ENCODE results near the gene PIEZO2.

Gene PIEZO2

DNA sequence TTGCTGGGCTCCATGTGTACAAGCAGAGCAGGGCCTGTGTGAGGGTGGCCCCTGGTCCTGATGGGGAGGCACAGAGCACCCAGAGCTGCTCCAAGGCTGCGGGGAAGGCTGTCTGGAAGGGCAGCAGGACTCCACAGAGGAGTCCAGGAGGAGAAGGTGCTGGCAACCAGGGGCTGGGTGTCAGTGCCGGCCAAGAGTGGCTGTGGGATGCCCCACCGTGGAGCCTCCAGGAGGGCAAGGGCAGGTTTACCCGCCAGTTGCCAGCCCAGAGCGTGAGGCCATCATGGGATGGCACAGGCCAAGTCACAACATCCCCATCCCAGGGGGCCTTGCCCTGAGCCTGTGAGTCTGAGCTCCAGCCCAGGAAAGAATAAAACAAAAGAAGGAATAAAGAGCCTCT, 381.7 kb downstream of the PIEZO2 start:
- H3K9me3 ChIP-seq (ENCODE audit: control insufficient read depth, insufficient read depth, low read depth, low read length) = no peaks in the 10 kb centered on the region
- H3K36me3 ChIP-seq (ENCODE audit: control insufficient read depth in 2 of 2, insufficient read depth in 1 of 2, low read length in 2 of 2) = no peaks in the 10 kb centered on the region
- no peak overlapping the region for H3K27ac ChIP-seq (ENCODE audit: extremely low read depth, low read depth, low read length)
- no peaks in the 10 kb centered on the region for H3K4me1 ChIP-seq (ENCODE audit: control insufficient read depth, insufficient read depth, low read length)
- POLR2A ChIA-PET = no interaction called here
- no peak overlapping the region for H3K4me3 ChIP-seq (ENCODE audit: low read depth, low read length)
- TF ChIP-seq PRDM1 (tag by site-specific recombination; IDR thresholded peaks at IDR 0.05) (no peak), ZNF610 (tag by site-specific recombination; IDR thresholded peaks at IDR 0.05; ENCODE audit: borderline replicate concordance) (no peak), ZNF423 (tag by site-specific recombination; IDR thresholded peaks at IDR 0.05) (no peak), ZNF121 (tag by site-specific recombination; IDR thresholded peaks at IDR 0.05) (no peak), MEIS1 (CRISPR knock-in tag; IDR thresholded peaks at IDR 0.05; ENCODE audit: borderline replicate concordance) (no peak), FEZF1 (tag by site-specific recombination; IDR thresholded peaks at IDR 0.05) (no peak), ZNF544 (tag by site-specific recombination; IDR thresholded peaks at IDR 0.05) (no peak), ZNF18 (tag by site-specific recombination; IDR thresholded peaks at IDR 0.05) (no peak), ZNF776 (tag by site-specific recombination; IDR thresholded peaks at IDR 0.05; ENCODE audit: borderline replicate concordance) (no peak), ZNF692 (tag by site-specific recombination; IDR thresholded peaks at IDR 0.05) (no peak), PRDM6 (tag by site-specific recombination; IDR thresholded peaks at IDR 0.05) (no peak), ZNF354C (tag by site-specific recombination; IDR thresholded peaks at IDR 0.05; ENCODE audit: borderline replicate concordance, low read depth) (no peak), ZNF473 (tag by site-specific recombination; IDR thresholded peaks at IDR 0.05) (no peak), ZNF677 (tag by site-specific recombination; IDR thresholded peaks at IDR 0.05) (no peak), ZNF426 (tag by site-specific recombination; IDR thresholded peaks at IDR 0.05) (no peak), GFI1B (tag by site-specific recombination; IDR thresholded peaks at IDR 0.05) (no peak), GLIS1 (tag by site-specific recombination; IDR thresholded peaks at IDR 0.05) (no peak), ZNF350 (tag by site-specific recombination; IDR thresholded peaks at IDR 0.05) (no peak), ZNF391 (tag by site-specific recombination; IDR thresholded peaks at IDR 0.05; ENCODE audit: borderline replicate concordance, low read depth) (no peak)
- CTCF ChIA-PET = no interaction called here

DNA sequence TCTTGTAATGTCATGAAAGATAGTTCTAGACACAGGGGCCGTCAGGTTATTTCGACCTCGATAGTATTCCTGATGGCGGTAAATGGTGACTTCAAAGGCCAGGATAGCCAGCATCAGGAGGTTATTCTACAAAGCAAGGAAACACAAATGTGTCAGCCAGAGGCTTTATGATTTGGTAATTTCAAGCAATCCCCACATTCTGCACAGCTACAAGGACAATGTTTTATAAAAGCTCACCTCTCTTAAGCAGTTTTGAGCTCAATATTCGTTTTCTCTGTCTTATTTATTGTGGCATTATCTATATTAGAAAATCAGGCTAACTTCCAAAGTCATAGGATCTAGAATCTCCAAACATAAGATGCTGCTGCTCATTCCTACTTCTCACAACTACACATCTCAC, 388.4 kb downstream of the PIEZO2 start:
- ChIA-PET CTCF (interaction anchor here (0.6 to 1.1 kb wide), 2 partner anchors 26 to 867 kb away, joined by 4 read pairs; no protein-coding TSS in a partner anchor), POLR2A (no interaction called here)
- Histone ChIP-seq H3K9me3 (ENCODE audit: control insufficient read depth, insufficient read depth, low read depth, low read length) (no peaks in the 10 kb centered on the region), H3K27ac (ENCODE audit: extremely low read depth, low read depth, low read length) (no peak overlapping the region), H3K4me1 (ENCODE audit: control insufficient read depth, insufficient read depth, low read length) (no peaks in the 10 kb centered on the region), H3K36me3 (ENCODE audit: control insufficient read depth in 2 of 2, insufficient read depth in 1 of 2, low read length in 2 of 2) (no peaks in the 10 kb centered on the region; a peak in 1 of 3 replicates), H3K4me3 (ENCODE audit: low read depth, low read length) (no peak overlapping the region)
- TF ChIP-seq ZNF169 (tag by site-specific recombination; IDR thresholded peaks at IDR 0.05) = no peak
- no peak for TF ChIP-seq KLF9 (tag by site-specific recombination; IDR thresholded peaks at IDR 0.05; ENCODE audit: low read depth)
